Measurements from ENCODE around the gene NDNF. TPM values are rescaled to one million over a fixed set of nuclear protein-coding genes. Genes with fewer than 3 reads are reported as not detected.

The NDNF gene
- total RNA-seq, 1 experiment from 2014 or later: 2.4 TPM

- Mint-ChIP-seq H3K36me3 (no peaks in the 10 kb centered on the region), H3K27me3 (ENCODE audit: low read depth) (no peaks in the 10 kb centered on the region), H3K9me3 (no peaks in the 10 kb centered on the region; the same call in 1 of the 2 replicates), H3K4me1 (peaks cover 18% of the 10 kb centered on the region), H3K27ac (no peak overlapping the region), H3K4me3 (no peak overlapping the region)
- ChIA-PET CTCF (interaction anchor here (0.8 kb wide), 1 partner anchor 54 kb away, joined by 4 read pairs; no protein-coding TSS in a partner anchor), POLR2A (no interaction called here)
- no peak for TF ChIP-seq NR1H2 (CRISPR knock-in tag; IDR thresholded peaks at IDR 0.05)
- TF ChIP-seq NFATC4 (CRISPR knock-in tag; IDR thresholded peaks at IDR 0.05): no peak
- TF ChIP-seq NFE2L1 (CRISPR knock-in tag; IDR thresholded peaks at IDR 0.05): no peak
- TF ChIP-seq CREB1 (CRISPR knock-in tag; IDR thresholded peaks at IDR 0.05): no peak
- TF ChIP-seq NR3C1 (CRISPR knock-in tag; conservative IDR thresholded peaks at IDR 0.05; ENCODE audit: low read depth): no peak
- TF ChIP-seq IRF2 (CRISPR knock-in tag; IDR thresholded peaks at IDR 0.05; ENCODE audit: borderline replicate concordance, low read depth): no peak
- no peak for TF ChIP-seq FOXP1 (CRISPR knock-in tag; IDR thresholded peaks at IDR 0.05; ENCODE audit: borderline replicate concordance)
- TF ChIP-seq E2F4 (CRISPR knock-in tag; IDR thresholded peaks at IDR 0.05; ENCODE audit: borderline replicate concordance, low read depth): no peak
- TF ChIP-seq MAX (CRISPR knock-in tag; IDR thresholded peaks at IDR 0.05): no peak
- no peak for TF ChIP-seq JUN (CRISPR knock-in tag; IDR thresholded peaks at IDR 0.05)
- no peak for TF ChIP-seq TEAD4 (CRISPR knock-in tag; IDR thresholded peaks at IDR 0.05)
- no peak for TF ChIP-seq ZNF396 (CRISPR knock-in tag; IDR thresholded peaks at IDR 0.05; ENCODE audit: borderline replicate concordance)
- TF ChIP-seq, protein P1, sequence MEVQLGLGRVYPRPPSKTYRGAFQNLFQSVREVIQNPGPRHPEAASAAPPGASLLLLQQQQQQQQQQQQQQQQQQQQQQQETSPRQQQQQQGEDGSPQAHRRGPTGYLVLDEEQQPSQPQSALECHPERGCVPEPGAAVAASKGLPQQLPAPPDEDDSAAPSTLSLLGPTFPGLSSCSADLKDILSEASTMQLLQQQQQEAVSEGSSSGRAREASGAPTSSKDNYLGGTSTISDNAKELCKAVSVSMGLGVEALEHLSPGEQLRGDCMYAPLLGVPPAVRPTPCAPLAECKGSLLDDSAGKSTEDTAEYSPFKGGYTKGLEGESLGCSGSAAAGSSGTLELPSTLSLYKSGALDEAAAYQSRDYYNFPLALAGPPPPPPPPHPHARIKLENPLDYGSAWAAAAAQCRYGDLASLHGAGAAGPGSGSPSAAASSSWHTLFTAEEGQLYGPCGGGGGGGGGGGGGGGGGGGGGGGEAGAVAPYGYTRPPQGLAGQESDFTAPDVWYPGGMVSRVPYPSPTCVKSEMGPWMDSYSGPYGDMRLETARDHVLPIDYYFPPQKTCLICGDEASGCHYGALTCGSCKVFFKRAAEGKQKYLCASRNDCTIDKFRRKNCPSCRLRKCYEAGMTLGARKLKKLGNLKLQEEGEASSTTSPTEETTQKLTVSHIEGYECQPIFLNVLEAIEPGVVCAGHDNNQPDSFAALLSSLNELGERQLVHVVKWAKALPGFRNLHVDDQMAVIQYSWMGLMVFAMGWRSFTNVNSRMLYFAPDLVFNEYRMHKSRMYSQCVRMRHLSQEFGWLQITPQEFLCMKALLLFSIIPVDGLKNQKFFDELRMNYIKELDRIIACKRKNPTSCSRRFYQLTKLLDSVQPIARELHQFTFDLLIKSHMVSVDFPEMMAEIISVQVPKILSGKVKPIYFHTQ (CRISPR knock-in tag; IDR thresholded peaks at IDR 0.05): no peak
- TF ChIP-seq ZNF263 (CRISPR knock-in tag; IDR thresholded peaks at IDR 0.05; ENCODE audit: low read depth): no peak
- no peak for TF ChIP-seq STAT6 (CRISPR knock-in tag; conservative IDR thresholded peaks at IDR 0.05; ENCODE audit: low read depth)
- TF ChIP-seq KAT7 (CRISPR knock-in tag; IDR thresholded peaks at IDR 0.05; ENCODE audit: borderline replicate concordance): no peak
- no peak for TF ChIP-seq OVOL2 (CRISPR knock-in tag; IDR thresholded peaks at IDR 0.05; ENCODE audit: borderline replicate concordance)
- no peak for DNase-seq (ENCODE audit: low spot score)
- ATAC-seq: no peak
These were observed 55.7 kb downstream of the NDNF start for GRCh38 chr4:121016611-121017010.

- no peak overlapping the region for H3K4me3 Mint-ChIP-seq
- TF ChIP-seq SMAD4 (CRISPR knock-in tag; IDR thresholded peaks at IDR 0.05) (no peak), ELF4 (CRISPR knock-in tag; IDR thresholded peaks at IDR 0.05; ENCODE audit: low read depth) (no peak), GTF2I (CRISPR knock-in tag; conservative IDR thresholded peaks at IDR 0.05) (no peak), ATF1 (CRISPR knock-in tag; IDR thresholded peaks at IDR 0.05) (no peak), RORB (CRISPR knock-in tag; IDR thresholded peaks at IDR 0.05) (no peak), ZNF219 (CRISPR knock-in tag; IDR thresholded peaks at IDR 0.05; ENCODE audit: borderline replicate concordance) (no peak), SMAD3 (CRISPR knock-in tag; IDR thresholded peaks at IDR 0.05; ENCODE audit: borderline replicate concordance) (no peak), MXD4 (CRISPR knock-in tag; IDR thresholded peaks at IDR 0.05; ENCODE audit: borderline replicate concordance) (no peak), SOX15 (CRISPR knock-in tag; IDR thresholded peaks at IDR 0.05) (no peak)
- TF ChIP-seq, protein P2, sequence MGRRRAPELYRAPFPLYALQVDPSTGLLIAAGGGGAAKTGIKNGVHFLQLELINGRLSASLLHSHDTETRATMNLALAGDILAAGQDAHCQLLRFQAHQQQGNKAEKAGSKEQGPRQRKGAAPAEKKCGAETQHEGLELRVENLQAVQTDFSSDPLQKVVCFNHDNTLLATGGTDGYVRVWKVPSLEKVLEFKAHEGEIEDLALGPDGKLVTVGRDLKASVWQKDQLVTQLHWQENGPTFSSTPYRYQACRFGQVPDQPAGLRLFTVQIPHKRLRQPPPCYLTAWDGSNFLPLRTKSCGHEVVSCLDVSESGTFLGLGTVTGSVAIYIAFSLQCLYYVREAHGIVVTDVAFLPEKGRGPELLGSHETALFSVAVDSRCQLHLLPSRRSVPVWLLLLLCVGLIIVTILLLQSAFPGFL (CRISPR knock-in tag; IDR thresholded peaks at IDR 0.05; ENCODE audit: borderline replicate concordance): no peak
- no peak overlapping the region for H3K27ac Mint-ChIP-seq
- CTCF ChIA-PET: no interaction called here
- H3K27me3 Mint-ChIP-seq (ENCODE audit: low read depth): no peaks in the 10 kb centered on the region
- no peaks in the 10 kb centered on the region for H3K36me3 Mint-ChIP-seq
- ATAC-seq: no peak
- H3K4me1 Mint-ChIP-seq: peaks cover 30% of the 10 kb centered on the region
- POLR2A ChIA-PET: no interaction called here
- DNase-seq (ENCODE audit: low spot score): no peak
- no peaks in the 10 kb centered on the region; the same call in 1 of the 2 replicates for H3K9me3 Mint-ChIP-seq
These were observed 56.9 kb downstream of the NDNF start for GRCh38 chr4:121015421-121015820.

Data from WTC11 (cell line).